Muscle layer of duodenum (tissue), 2 donors: ENCODE measurements around the gene TXNRD2.
"Not testable (repeated sequence)": the region's sequence is repeated elsewhere in the genome, so short reads cannot be mapped to it uniquely, and the experiment has no call there.

Experiments used
- H3K27ac ChIP-seq: one replicate; pipeline ENCODE4 v1.7.0; 2013; ENCODE audit warnings: mild to moderate bottlenecking, low read length
- H3K27me3 ChIP-seq: one replicate; pipeline ENCODE4 v1.7.0; 2013; ENCODE audit warnings: low read depth, mild to moderate bottlenecking, control low read depth, low read length
- H3K36me3 ChIP-seq, 2 donors: one replicate each; pipeline ENCODE4 v1.7.0; 2013; ENCODE audit warnings: low read length in 2 of 2, control low read depth in 1 of 2, mild to moderate bottlenecking in 1 of 2; ENCODE audit not compliant: insufficient read depth in 2 of 2, control insufficient read depth in 1 of 2
- H3K4me1 ChIP-seq, 2 donors: one replicate each; pipeline ENCODE4 v1.7.0; 2013; ENCODE audit warnings: low read length in 2 of 2, mild to moderate bottlenecking in 2 of 2, control low read depth in 1 of 2, moderate library complexity in 1 of 2; ENCODE audit not compliant: insufficient read depth in 2 of 2, control insufficient read depth in 1 of 2
- H3K4me3 ChIP-seq, 2 donors: one replicate each; pipeline ENCODE4 v1.7.0; 2013; ENCODE audit warnings: low read length in 2 of 2, low read depth in 1 of 2, mild to moderate bottlenecking in 1 of 2
- H3K9me3 ChIP-seq, 2 donors: one replicate each; pipeline ENCODE4 v1.7.0; 2013; ENCODE audit warnings: low read length in 2 of 2, control low read depth in 1 of 2, mild to moderate bottlenecking in 1 of 2; ENCODE audit not compliant: control insufficient read depth in 1 of 2
- donor health status: healthy.

The TXNRD2 gene

GRCh38 chr22:19843107-19843856, 98.3 kb downstream of the TXNRD2 start:
- Histone ChIP-seq H3K4me1 (no peaks in the 10 kb centered on the region), H3K27me3 (no peaks in the 10 kb centered on the region), H3K4me3 (no peak overlapping the region), H3K9me3 (no peaks in the 10 kb centered on the region), H3K36me3 (no peaks in the 10 kb centered on the region), H3K27ac (no peak overlapping the region)

DNA sequence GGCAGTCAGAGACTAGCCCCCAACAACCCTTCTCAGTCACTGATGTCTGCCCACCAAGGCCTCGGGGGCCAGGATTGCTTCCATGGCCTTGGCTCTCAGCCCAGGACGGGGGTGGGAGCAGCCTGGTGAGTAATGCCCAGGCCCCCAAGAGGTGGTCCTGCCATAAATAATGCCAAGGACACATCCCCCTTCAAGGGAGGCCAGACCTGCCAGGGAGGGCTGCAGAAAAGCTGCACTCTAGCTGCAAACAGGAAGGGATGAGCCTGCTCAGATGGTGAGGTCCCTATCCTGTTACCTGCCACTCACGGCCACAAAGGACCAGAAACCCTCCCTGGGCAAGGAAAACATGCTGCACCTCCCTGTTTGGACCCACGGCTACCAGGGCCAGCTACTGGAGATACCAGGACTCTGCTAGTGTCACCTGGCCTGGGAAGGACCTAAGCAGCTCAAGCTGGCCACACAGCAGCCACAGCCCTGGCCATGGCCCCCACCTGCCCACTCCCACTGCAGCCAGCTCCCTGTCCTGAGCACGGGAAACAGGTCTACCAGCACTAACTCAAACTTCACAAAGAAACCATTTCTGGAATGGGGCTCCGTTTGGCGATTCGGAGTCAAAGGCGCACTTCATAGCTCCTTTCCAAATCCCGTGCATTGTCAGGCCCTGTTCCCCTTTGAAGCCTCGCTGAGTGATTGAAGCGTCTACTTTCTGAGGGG, 99.1 kb downstream of the TXNRD2 start:
- no peaks in the 10 kb centered on the region for H3K9me3 ChIP-seq
- H3K4me1 ChIP-seq: no peaks in the 10 kb centered on the region
- H3K4me3 ChIP-seq: no peak overlapping the region
- H3K27ac ChIP-seq: no peak overlapping the region
- no peaks in the 10 kb centered on the region for H3K36me3 ChIP-seq
- H3K27me3 ChIP-seq: no peaks in the 10 kb centered on the region

- Histone ChIP-seq H3K36me3 (no peaks in the 10 kb centered on the region), H3K4me1 (no peaks in the 10 kb centered on the region), H3K27ac (no peak overlapping the region), H3K9me3 (no peaks in the 10 kb centered on the region), H3K4me3 (no peak overlapping the region), H3K27me3 (no peaks in the 10 kb centered on the region)
Observed at GRCh38 chr22:19841641-19842392, 99.8 kb downstream of the TXNRD2 start.

- Histone ChIP-seq H3K4me3 (no peak overlapping the region), H3K27me3 (no peaks in the 10 kb centered on the region), H3K4me1 (no peaks in the 10 kb centered on the region), H3K9me3 (no peaks in the 10 kb centered on the region), H3K27ac (no peak overlapping the region), H3K36me3 (no peaks in the 10 kb centered on the region)
Observed at GRCh38 chr22:19840955-19841640, 100.5 kb downstream of the TXNRD2 start.

GRCh38 chr22:19840059-19840458, 101.6 kb downstream of the TXNRD2 start:
- no peak overlapping the region for H3K4me3 ChIP-seq

DNA sequence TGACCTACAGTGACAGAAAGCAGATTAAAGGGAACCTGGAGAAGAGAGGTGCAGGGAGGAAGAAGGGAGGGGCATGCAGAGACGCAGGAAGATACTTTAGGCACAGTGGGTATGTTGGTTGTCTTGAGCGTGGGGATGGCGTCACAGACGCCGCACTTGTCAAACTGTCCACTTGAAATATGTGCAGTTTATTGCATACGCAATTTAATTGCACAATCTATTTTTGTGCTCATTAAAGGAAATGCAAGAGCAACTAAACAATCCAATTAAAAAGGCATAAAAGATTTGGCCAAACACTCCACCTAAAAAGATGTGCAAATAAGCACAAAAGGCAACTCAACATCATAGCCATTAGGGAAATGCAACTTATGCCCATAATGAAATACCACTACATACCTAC, 103.7 kb downstream of the TXNRD2 start:
- no peak overlapping the region for H3K27ac ChIP-seq
- H3K4me1 ChIP-seq: no peaks in the 10 kb centered on the region
- no peaks in the 10 kb centered on the region for H3K9me3 ChIP-seq
- no peak overlapping the region for H3K4me3 ChIP-seq
- no peaks in the 10 kb centered on the region for H3K27me3 ChIP-seq
- H3K36me3 ChIP-seq: no peaks in the 10 kb centered on the region

More at GRCh38 chr22:19840059-19840458, 101.6 kb downstream of the TXNRD2 start:
- Histone ChIP-seq H3K27me3 (no peaks in the 10 kb centered on the region), H3K27ac (no peak overlapping the region), H3K36me3 (no peaks in the 10 kb centered on the region), H3K4me1 (no peaks in the 10 kb centered on the region), H3K9me3 (no peaks in the 10 kb centered on the region)

- H3K36me3 ChIP-seq: no peaks in the 10 kb centered on the region
- no peaks in the 10 kb centered on the region for H3K27me3 ChIP-seq
- H3K4me1 ChIP-seq: no peaks in the 10 kb centered on the region
- no peaks in the 10 kb centered on the region for H3K9me3 ChIP-seq
- no peak overlapping the region for H3K4me3 ChIP-seq
- no peak overlapping the region for H3K27ac ChIP-seq
Observed at GRCh38 chr22:19836512-19836911, 105.1 kb downstream of the TXNRD2 start.

- no peaks in the 10 kb centered on the region for H3K9me3 ChIP-seq
- no peaks in the 10 kb centered on the region for H3K4me1 ChIP-seq
- no peaks in the 10 kb centered on the region for H3K36me3 ChIP-seq
- H3K27ac ChIP-seq: no peak overlapping the region
- H3K27me3 ChIP-seq: no peaks in the 10 kb centered on the region
- no peak overlapping the region for H3K4me3 ChIP-seq
Observed at GRCh38 chr22:19834599-19834998, 107.0 kb downstream of the TXNRD2 start.

- not testable (repeated sequence) for H3K9me3 ChIP-seq, H3K27ac ChIP-seq, H3K36me3 ChIP-seq, H3K27me3 ChIP-seq, H3K4me3 ChIP-seq, H3K4me1 ChIP-seq
Observed at GRCh38 chr22:19833327-19833726, 108.3 kb downstream of the TXNRD2 start.

DNA sequence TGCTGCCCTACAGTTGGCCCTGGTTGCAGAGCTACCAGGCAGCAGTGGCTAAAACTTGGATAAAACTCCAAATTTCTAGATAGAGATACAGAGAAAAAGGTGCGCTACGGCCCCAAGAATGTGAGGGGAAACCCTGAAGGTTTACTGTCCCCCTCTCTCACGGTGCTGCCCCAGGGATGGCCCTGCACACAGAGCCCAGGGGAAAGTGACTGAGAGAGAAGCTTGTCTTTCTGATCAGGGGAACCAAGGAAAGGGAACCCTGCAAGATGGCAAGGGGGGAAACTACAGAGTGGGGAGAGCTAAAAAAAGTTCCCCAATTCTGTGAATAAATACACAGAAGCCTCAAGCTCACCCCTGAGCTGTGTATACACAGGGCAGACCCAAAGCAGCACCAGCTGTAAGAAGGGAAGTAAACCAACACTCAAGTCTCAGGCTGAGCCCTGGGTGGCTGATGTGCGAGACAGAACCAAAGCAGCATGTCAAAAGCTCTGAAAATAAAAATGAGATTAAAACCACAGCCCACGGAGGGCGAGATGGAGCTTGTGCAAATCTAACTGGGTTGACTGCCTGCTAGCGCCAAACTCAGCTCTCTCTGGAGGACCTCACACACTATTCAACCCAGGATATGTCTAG, 109.0 kb downstream of the TXNRD2 start:
- Histone ChIP-seq H3K27ac (no peak overlapping the region), H3K27me3 (no peaks in the 10 kb centered on the region), H3K4me1 (no peaks in the 10 kb centered on the region), H3K4me3 (no peak overlapping the region), H3K36me3 (no peaks in the 10 kb centered on the region), H3K9me3 (no peaks in the 10 kb centered on the region)

DNA sequence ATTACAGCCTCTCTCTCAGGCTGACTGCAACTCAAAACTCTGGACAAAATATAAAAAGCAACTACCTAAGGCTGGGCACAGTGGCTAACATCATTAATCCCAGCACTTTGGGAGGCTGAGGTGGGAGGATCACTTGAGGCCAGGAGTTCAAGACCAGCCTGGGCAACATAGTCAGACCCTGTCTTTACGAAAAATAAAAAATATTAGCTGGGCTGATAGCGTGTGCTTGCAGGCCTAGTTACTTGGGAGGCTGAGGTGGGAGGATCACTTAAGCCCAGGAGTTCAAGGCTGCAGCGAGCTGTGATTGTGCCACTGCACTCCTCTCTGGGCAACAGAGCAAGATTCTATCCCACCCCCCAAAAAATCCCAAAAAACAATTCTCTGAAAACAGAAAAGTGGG, 109.6 kb downstream of the TXNRD2 start:
- H3K4me3 ChIP-seq, H3K36me3 ChIP-seq, H3K27me3 ChIP-seq, H3K9me3 ChIP-seq, H3K4me1 ChIP-seq, H3K27ac ChIP-seq: not testable (repeated sequence)
